ENCODE data around the gene MPI. TPM values are rescaled to one million over a fixed set of nuclear protein-coding genes. Genes with fewer than 3 reads are reported as not detected.

Gene MPI, protein sequence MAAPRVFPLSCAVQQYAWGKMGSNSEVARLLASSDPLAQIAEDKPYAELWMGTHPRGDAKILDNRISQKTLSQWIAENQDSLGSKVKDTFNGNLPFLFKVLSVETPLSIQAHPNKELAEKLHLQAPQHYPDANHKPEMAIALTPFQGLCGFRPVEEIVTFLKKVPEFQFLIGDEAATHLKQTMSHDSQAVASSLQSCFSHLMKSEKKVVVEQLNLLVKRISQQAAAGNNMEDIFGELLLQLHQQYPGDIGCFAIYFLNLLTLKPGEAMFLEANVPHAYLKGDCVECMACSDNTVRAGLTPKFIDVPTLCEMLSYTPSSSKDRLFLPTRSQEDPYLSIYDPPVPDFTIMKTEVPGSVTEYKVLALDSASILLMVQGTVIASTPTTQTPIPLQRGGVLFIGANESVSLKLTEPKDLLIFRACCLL
- 10 to 100 TPM; 43.4 to 43.6 TPM for total RNA-seq

DNA sequence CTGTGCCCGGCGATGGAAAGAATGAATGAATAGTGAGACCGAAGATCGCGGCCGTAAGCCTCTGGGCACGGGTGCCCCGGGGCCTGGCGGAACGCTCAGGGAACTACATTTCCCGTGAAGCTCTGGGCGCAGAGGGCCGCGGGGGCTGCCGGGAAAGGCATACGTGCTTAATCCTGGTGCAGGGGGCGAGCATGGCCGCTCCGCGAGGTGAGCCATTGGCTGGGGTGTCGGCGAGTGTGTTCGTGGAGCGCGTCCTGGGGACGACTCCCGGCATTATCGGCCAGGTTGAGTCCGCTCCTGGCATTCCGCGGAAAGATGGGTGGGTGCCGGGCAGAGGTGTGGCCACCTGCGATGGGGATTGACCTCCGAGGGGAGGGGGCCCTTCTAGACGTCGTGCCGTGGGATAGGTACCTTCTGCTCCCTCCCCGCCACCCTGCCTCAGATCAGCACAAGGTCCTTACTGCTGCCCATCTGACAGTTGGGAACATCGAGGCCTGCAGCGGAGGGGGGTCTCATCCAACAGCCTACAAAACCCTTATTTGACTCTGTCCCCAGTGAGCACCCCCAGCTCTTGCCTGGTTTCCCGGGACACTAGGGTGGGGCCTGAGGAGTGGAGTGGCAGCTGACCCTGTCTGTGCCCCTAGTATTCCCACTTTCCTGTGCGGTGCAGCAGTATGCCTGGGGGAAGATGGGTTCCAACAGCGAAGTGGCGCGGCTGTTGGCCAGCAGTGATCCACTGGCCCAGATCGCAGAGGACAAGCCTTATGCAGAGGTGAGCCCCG, at the start of gene MPI:
Gene MPI (plus strand): TSS at position 160 of the 782 bp plus-strand sequence. CDS start 32 bp downstream, at position 192.

DNA sequence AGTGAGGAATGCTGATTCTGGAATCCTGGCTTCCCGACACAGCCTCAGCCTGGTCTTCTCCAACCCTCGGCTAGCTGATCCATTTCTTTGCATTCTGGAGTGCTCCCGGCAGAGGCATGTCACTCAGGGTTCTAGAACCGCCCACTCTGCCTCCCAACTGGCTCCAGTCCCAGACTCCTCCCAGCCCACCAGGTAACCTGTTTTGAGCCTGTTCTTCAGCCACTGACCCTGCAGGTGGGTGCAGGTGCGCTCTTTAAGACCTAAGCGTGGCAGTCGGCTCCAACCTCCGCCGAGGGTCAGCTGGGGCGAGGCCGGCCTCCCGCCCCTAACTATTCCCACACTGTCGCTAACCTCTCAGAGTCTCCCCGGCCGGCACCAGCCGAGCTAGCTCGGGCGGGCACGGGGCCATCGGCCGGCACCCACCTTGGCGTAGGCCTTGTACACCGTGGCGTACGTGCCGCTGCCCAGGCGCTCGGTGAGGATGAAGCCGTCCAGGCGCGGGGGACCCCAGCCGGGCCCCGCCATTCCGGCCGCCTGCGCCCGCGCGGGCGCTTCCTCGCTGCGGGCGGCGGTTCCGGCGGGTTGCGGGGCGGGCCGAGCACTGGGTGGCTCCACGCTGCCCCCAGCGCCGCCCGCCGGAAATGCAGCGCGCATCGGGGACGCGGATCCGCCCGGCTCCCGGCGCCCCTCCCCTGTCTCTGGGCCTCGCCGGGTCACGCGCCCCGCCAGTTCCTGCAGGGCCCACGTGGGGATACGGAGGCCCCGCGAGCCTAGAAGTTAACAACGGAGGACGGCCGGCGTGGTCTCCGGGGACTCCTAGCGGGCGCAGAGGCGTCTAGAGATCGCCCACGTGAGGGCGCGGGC, 47.0 kb upstream of the MPI start, which contains the start of gene ULK3:
Gene ULK3 (minus strand): TSS at position 576 of the 864 bp plus-strand sequence. CDS start 51 bp downstream, at position 525.

DNA sequence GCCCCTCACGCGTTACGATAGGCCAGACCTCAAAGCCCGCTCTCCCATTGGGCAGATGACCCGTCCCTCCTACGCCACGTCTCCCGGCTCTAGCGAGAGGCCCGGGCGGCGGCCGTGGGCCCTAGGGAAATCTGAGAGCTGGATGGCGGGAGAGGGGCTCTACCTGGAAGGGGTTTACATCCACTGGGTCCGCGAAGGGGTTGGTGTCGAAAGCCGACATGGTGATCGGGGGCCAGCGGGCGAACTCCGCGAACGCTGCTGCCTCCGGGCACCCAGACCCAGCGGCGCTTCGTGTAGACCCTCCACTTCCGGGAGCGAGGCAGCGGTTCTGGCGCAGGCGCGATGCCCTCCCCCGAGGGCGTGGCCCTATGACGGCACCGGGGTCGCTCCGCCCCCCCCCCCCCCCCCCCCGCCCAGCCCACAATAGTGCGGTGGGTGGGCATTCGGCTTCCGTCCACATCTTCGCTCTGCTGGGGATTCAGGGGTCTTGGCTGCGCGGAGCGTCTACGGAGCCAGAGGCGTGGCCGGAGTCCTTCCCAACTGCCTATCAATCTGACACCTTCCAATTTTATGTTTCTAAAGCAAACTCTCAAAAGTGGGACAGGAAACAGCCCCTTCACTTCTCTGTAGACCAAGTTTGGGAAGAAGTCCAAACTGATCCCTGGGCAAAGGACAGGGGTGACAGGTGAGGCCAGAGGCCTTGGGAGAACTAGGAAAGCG, 16.6 kb upstream of the MPI start, which contains the start of gene SCAMP2:
Gene SCAMP2 (minus strand): TSS at position 330 of the 720 bp plus-strand sequence. CDS start 110 bp downstream, at position 220.

DNA sequence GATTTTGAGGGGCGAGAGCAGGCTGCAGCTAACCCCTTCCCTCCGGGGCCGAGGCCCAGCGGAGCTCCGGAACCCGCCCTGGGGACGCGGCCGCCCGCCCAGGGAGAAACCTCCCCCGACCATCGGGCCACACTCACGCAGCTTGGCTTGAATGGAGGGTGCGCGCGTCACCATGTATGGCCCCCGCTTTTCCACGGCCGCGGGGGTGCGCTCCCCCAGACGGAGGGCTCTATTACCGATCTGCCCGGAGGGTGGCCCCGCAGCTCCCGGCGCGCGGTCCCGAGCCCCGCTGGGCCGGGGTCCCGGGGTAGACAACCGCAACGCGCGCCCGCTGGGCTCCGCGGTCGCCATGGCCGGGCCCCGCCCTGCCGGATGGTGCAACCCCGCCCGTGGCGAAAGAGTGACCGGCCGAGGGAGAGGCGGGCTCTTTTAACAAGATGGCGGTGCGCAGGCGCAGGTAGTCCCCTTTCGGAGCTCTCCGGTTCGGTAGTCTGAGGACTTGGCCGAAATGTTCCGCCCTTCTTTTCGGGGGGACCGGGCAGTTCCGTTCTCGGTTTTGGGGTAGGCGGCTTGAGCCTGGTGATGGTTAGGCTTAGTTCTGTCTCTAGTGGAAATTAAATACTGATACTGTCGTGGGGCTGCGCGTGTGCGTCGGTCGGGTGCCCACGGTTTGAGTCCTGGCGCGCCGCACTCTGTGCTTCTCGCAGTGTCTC, 16.8 kb downstream of the MPI start, which contains the start of gene FAM219B:
Gene FAM219B (minus strand): TSS at position 402 of the 713 bp plus-strand sequence. CDS start 51 bp downstream, at position 351.

DNA sequence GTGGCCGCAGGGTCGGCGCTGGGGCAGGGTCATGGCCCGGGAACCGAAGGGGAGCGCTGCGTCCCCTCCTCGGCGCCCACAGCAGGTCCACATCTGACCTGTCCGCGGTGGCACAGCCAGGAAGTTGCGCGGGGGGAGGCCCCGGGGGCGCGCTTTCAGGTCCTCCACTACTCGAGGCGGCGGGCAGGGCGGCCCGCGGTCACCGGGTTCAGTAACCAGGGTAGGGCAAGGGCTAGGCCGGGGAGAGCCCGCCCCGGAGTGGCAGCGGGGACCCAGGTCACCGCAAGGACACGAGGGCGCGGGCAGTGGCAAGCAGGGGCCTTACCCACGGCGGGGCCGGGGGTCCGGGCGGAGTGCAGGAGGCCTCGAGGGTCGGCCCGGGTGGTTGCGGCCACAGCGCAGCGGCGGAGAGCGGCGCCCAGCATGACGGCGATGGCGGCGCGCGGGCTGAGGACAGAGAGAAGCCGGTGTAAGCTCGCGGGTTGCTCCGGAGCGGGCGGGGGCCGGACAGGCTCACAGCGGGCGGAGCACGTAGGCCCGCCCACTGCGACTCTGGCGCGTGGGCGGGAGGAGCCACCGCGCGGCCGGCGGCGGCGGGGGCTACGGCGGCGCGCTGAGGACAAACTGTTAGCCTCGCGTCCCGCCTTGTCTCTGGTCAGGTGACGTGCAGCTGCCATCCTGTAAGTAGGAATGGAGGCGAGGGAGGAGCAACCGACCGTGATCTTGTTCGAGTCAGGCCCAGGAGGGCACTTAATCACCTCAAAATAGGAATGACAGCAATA, 47.9 kb downstream of the MPI start, which contains the start of gene COX5A:
Gene COX5A (minus strand): TSS at position 484 of the 782 bp plus-strand sequence. CDS start 59 bp downstream, at position 425.

Small RNAs within 50 kb of the gene (small RNA-seq; reads per million reads assigned to genes)
- gene MIR6882: 4.0 to 4.2 reads per million in 2 donors

Other genes starting within 250 kb of the MPI start
- 10 to 100 TPM in 1 of 2 donors, 1 to 10 TPM in 1; 4.8 to 14.7 TPM for gene EDC3, start 194.0 kb upstream of the MPI start, total RNA-seq
- 1 to 10 TPM; 1.3 to 8.6 TPM for gene CYP1A1, start 164.5 kb upstream of the MPI start, total RNA-seq
- gene CYP1A2, start 141.2 kb upstream of the MPI start, total RNA-seq: under 1 TPM in 1 of 2 donors, not detected in 1; under 0.01 TPM
- 10 to 100 TPM; 32.0 to 84.6 TPM for gene CSK, start 108.0 kb upstream of the MPI start, total RNA-seq
- gene LMAN1L, start 77.2 kb upstream of the MPI start, total RNA-seq: under 1 TPM in 1 of 2 donors, not detected in 1; under 0.01 TPM
- gene CPLX3, start 63.4 kb upstream of the MPI start, total RNA-seq: not detected
- 10 to 100 TPM; 38.0 to 44.0 TPM for gene ULK3, start 46.9 kb upstream of the MPI start, total RNA-seq
- 10 to 100 TPM; 28.3 to 33.4 TPM for gene SCAMP2, start 16.7 kb upstream of the MPI start, total RNA-seq
- gene FAM219B, start 16.8 kb downstream of the MPI start, total RNA-seq: 10 to 100 TPM; 31.6 to 43.0 TPM
- gene COX5A, start 48.0 kb downstream of the MPI start, total RNA-seq: 10 to 100 TPM; 59.5 to 71.3 TPM
- 10 to 100 TPM; 29.6 to 67.3 TPM for gene RPP25, start 66.7 kb downstream of the MPI start, total RNA-seq
- gene SCAMP5, start 105.5 kb downstream of the MPI start, total RNA-seq: 10 to 100 TPM in 1 of 2 donors, 1 to 10 TPM in 1; 10.0 to 10.3 TPM
- gene PPCDC, start 133.5 kb downstream of the MPI start, total RNA-seq: 10 to 100 TPM; 14.8 to 19.6 TPM